Measurements from ENCODE around the gene CMTM6. TPM values are rescaled to one million over a fixed set of nuclear protein-coding genes. Genes with fewer than 3 reads are reported as not detected.

CMTM6 gene
- total and polyA plus RNA-seq, 4 donors = 27.1 to 97.4 (median 72.2) TPM

DNA sequence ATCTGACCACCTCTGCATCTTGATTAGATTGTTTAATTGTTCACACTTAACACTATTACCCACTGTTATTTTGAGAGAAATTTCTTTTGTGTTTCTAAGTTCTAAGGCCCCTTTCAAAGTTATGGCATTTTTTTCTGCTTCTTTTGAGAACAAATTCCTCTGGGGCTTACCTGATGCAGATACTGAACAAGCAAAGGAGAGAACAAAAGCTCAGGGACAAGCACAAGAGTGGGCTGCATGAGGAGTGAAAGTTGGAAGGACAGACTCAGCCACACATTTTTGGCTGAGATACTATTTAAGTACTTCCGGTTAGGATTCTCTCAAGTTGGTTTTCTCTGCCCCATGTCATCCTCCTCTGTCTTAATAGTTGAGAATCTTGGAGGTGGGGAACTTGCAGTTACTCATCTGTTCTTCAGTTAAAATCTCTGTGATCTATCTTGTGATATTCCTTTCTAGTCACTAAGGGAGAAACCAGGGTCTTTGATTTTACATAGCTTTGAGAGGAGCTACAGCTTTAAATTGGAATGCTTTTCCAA is 54.7 kb downstream of the CMTM6 start:
- H3K9ac ChIP-seq (ENCODE audit: insufficient read depth in 1 of 2, low read length in 2 of 2) = no peak overlapping the region
- DNase-seq (no peak), ATAC-seq (ENCODE audit: insufficient read depth, low FRiP score) (no peak)
- H3K4me1 ChIP-seq (ENCODE audit: control insufficient read depth in 5 of 5, insufficient read depth in 5 of 5, low read length in 5 of 5) = peaks cover 0 to 20% (median 5%) of the 10 kb centered on the region in 5 donors
- no peak overlapping the region for H3K4me3 ChIP-seq
- TF ChIP-seq, protein P1, sequence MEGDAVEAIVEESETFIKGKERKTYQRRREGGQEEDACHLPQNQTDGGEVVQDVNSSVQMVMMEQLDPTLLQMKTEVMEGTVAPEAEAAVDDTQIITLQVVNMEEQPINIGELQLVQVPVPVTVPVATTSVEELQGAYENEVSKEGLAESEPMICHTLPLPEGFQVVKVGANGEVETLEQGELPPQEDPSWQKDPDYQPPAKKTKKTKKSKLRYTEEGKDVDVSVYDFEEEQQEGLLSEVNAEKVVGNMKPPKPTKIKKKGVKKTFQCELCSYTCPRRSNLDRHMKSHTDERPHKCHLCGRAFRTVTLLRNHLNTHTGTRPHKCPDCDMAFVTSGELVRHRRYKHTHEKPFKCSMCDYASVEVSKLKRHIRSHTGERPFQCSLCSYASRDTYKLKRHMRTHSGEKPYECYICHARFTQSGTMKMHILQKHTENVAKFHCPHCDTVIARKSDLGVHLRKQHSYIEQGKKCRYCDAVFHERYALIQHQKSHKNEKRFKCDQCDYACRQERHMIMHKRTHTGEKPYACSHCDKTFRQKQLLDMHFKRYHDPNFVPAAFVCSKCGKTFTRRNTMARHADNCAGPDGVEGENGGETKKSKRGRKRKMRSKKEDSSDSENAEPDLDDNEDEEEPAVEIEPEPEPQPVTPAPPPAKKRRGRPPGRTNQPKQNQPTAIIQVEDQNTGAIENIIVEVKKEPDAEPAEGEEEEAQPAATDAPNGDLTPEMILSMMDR (IDR thresholded peaks at IDR 0.05; ENCODE audit: control extremely low read depth, extremely low read depth) = no peak
- no peaks in the 10 kb centered on the region for H3K9me3 ChIP-seq (ENCODE audit: control insufficient read depth in 4 of 4, insufficient read depth in 3 of 4, low read length in 3 of 4)
- H3K36me3 ChIP-seq (ENCODE audit: control insufficient read depth in 4 of 4, insufficient read depth in 4 of 4, low read length in 4 of 4) = peaks cover 0 to 8% (median 3%) of the 10 kb centered on the region in 4 donors
- H3K27me3 ChIP-seq (ENCODE audit: control insufficient read depth in 3 of 3, insufficient read depth in 3 of 3, low read length in 2 of 3) = no peaks in the 10 kb centered on the region
- H3K27ac ChIP-seq (ENCODE audit: low read depth in 1 of 2, low read length in 1 of 2) = no peak overlapping the region
- 72 to 91% methylated on average over 1 of the region's 1 CpG for WGBS, 2 donors

DNA sequence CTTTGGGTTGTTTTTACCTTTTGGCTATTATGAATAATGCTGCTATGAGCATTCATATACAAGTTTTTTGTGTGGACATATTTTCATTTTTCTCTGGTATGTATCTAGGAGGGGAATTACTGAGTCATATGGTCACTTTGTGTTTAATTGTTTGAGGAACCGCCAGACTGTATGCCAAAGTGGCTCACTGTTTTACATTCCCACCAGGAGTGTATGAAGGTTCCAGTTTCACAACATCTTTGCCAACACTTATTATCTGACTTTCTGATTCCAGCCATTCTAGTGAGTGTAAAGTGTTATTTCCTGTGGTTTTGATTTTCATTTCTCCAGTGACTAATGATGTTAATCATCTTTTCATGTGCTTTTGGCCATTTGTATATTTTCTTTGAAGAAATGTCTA is 59.2 kb downstream of the CMTM6 start:
- H3K9me3 ChIP-seq (ENCODE audit: control insufficient read depth in 4 of 4, insufficient read depth in 3 of 4, low read length in 3 of 4) = no peaks in the 10 kb centered on the region
- H3K27ac ChIP-seq (ENCODE audit: low read depth in 1 of 2, low read length in 1 of 2) = no peak overlapping the region
- DNase-seq (no peak), ATAC-seq (ENCODE audit: insufficient read depth, low FRiP score) (peak; percentile 27)
- no peak overlapping the region for H3K4me3 ChIP-seq
- H3K36me3 ChIP-seq (ENCODE audit: control insufficient read depth in 4 of 4, insufficient read depth in 4 of 4, low read length in 4 of 4) = peaks cover 0 to 7% (median 2%) of the 10 kb centered on the region in 4 donors
- H3K27me3 ChIP-seq (ENCODE audit: control insufficient read depth in 3 of 3, insufficient read depth in 3 of 3, low read length in 2 of 3) = no peaks in the 10 kb centered on the region
- peaks cover 0 to 7% (median 0%) of the 10 kb centered on the region in 5 donors for H3K4me1 ChIP-seq (ENCODE audit: control insufficient read depth in 5 of 5, insufficient read depth in 5 of 5, low read length in 5 of 5)
- no peak overlapping the region for H3K9ac ChIP-seq (ENCODE audit: insufficient read depth in 1 of 2, low read length in 2 of 2)
- WGBS, 2 donors = 38 to 58% methylated on average over 1 of the region's 1 CpG
- TF ChIP-seq, protein P1 (IDR thresholded peaks at IDR 0.05; ENCODE audit: control extremely low read depth, extremely low read depth) = no peak

DNA sequence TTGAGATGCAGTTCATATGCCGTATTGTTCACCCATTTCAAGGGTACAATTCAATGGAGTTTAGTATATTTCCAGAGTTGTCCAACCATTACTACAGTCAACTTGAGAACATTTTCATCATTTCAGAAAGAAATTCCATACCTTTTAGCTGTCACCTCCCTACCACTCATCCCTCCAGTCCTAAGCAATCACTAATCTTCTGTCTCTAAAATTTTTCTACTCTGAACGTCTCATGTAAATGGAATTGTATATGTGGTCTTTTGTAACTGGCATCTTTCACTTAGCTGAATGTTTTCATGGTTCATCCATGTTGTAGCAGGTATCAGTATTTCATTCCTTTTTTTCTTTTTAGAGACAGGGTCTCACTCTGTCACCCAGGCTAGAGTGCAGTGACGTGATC is 59.9 kb downstream of the CMTM6 start:
- DNase-seq = no peak
- H3K4me1 ChIP-seq (ENCODE audit: control insufficient read depth in 5 of 5, insufficient read depth in 5 of 5, low read length in 5 of 5) = peaks cover 0 to 6% (median 0%) of the 10 kb centered on the region in 5 donors
- no peaks in the 10 kb centered on the region for H3K27me3 ChIP-seq (ENCODE audit: control insufficient read depth in 3 of 3, insufficient read depth in 3 of 3, low read length in 2 of 3)
- no peak overlapping the region for H3K27ac ChIP-seq (ENCODE audit: low read depth in 1 of 2, low read length in 1 of 2)
- TF ChIP-seq, protein P1 (IDR thresholded peaks at IDR 0.05; ENCODE audit: control extremely low read depth, extremely low read depth) = no peak
- no peak for ATAC-seq (ENCODE audit: insufficient read depth, low FRiP score)
- H3K36me3 ChIP-seq (ENCODE audit: control insufficient read depth in 4 of 4, insufficient read depth in 4 of 4, low read length in 4 of 4) = peaks cover 0 to 7% (median 2%) of the 10 kb centered on the region in 4 donors
- H3K4me3 ChIP-seq = no peak overlapping the region
- no peak overlapping the region for H3K9ac ChIP-seq (ENCODE audit: insufficient read depth in 1 of 2, low read length in 2 of 2)
- WGBS, 2 donors = 95 to 97% methylated on average over 3 of the region's 3 CpGs
- H3K9me3 ChIP-seq (ENCODE audit: control insufficient read depth in 4 of 4, insufficient read depth in 3 of 4, low read length in 3 of 4) = peaks cover 0 to 2% (median 0%) of the 10 kb centered on the region in 4 donors
